DOHH2 (cell line): ENCODE measurements around the gene FAM156B.
"Not testable (repeated sequence)": the region's sequence is repeated elsewhere in the genome, so short reads cannot be mapped to it uniquely, and the experiment has no call there.

Experiments
- H3F3A ChIP-seq: fragments of 200-600 bp; sonication (generic), shearing (Covaris generic); 2 replicates; pipeline ENCODE4 v1.6.0; 2016; ENCODE audit warnings: antibody characterized with exemption, mild to moderate bottlenecking; ENCODE audit not compliant: control insufficient read depth, insufficient read depth
- H3K27ac ChIP-seq: fragments of 200-600 bp; sonication (generic); 2 replicates; pipeline ENCODE4 v1.5.1; 2014; ENCODE audit warnings: low read depth, mild to moderate bottlenecking, low read length, moderate library complexity
- H3K27me3 ChIP-seq: fragments of 200-600 bp; sonication (generic); 2 replicates; pipeline ENCODE4 v1.6.1; 2014; ENCODE audit warnings: mild to moderate bottlenecking, low read length, mixed read lengths; ENCODE audit not compliant: control insufficient read depth
- H3K36me3 ChIP-seq: fragments of 200-600 bp; sonication (generic); 2 replicates; pipeline ENCODE4 v1.6.1; 2014; ENCODE audit warnings: mild to moderate bottlenecking, low read length, moderate library complexity, mixed read lengths; ENCODE audit not compliant: control insufficient read depth
- H3K4me1 ChIP-seq: fragments of 200-600 bp; sonication (generic); 2 replicates; pipeline ENCODE4 v1.6.1; 2014; ENCODE audit warnings: mild to moderate bottlenecking, low read length, mixed read lengths; ENCODE audit not compliant: control insufficient read depth
- H3K4me2 ChIP-seq: fragments of 200-600 bp; sonication (generic); 2 replicates; pipeline ENCODE4 v1.6.0; 2014; ENCODE audit warnings: mild to moderate bottlenecking, low read length, moderate library complexity
- H3K4me3 ChIP-seq: fragments of 200-600 bp; sonication (generic); 2 replicates; pipeline ENCODE4 v1.5.1; 2014; ENCODE audit warnings: mild to moderate bottlenecking, low read length, mixed read lengths
- H3K79me2 ChIP-seq: fragments of 200-600 bp; sonication (generic); 2 replicates; pipeline ENCODE4 v1.6.1; 2014; ENCODE audit warnings: mild to moderate bottlenecking, low read length, mixed read lengths; ENCODE audit not compliant: control insufficient read depth
- H3K9me2 ChIP-seq: fragments of 200-600 bp; sonication (generic); replicated peaks from 2 replicates; pipeline ENCODE4 v1.6.1; 2014; ENCODE audit warnings: mild to moderate bottlenecking, low read length, mixed read lengths; ENCODE audit not compliant: control insufficient read depth
- H3K9me3 ChIP-seq: fragments of 200-600 bp; sonication (generic); 2 replicates; pipeline ENCODE4 v1.6.1; 2014; ENCODE audit warnings: antibody characterized with exemption, low read length, mixed read lengths; ENCODE audit not compliant: control insufficient read depth, insufficient read depth
- H4K20me1 ChIP-seq: fragments of 200-600 bp; sonication (generic); 2 replicates; pipeline ENCODE4 v1.6.0; 2014; ENCODE audit warnings: low read depth, mild to moderate bottlenecking, antibody characterized with exemption, low read length, moderate library complexity; ENCODE audit not compliant: control insufficient read depth, insufficient read depth

FAM156B gene

GRCh38 chrX:52947501-52947900 lies 50.4 kb downstream of the FAM156B start:
- not testable (repeated sequence) for H3K27me3 ChIP-seq, H3K4me1 ChIP-seq, H3K4me2 ChIP-seq, H4K20me1 ChIP-seq, H3K4me3 ChIP-seq, H3K79me2 ChIP-seq, H3K36me3 ChIP-seq, H3K9me2 ChIP-seq, H3F3A ChIP-seq, H3K9me3 ChIP-seq, H3K27ac ChIP-seq

DNA sequence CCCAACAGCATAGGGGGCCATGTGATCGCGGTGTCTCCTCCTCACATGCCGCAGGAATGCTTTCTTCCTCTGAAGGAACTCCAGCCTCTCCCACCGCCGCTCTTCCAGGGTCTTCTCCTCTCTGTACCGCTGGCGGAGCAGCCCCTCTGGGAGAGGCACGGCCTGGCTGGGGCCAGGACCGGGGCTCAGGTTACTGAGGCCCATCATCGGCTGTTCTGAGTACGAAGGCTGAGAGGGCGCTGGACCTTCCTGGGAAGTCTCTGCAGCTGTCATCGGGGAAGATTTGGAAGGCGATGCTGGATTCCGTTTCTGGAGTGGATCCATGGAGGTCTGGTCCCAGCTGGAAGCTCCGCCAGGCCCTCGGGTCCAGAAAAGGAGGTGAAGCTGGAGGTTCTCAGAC lies 51.1 kb downstream of the FAM156B start:
- not testable (repeated sequence) for H3K27ac ChIP-seq, H3K4me3 ChIP-seq, H3K36me3 ChIP-seq, H3K79me2 ChIP-seq, H3K4me2 ChIP-seq, H3K9me3 ChIP-seq, H3K9me2 ChIP-seq, H4K20me1 ChIP-seq, H3K27me3 ChIP-seq, H3F3A ChIP-seq, H3K4me1 ChIP-seq

DNA sequence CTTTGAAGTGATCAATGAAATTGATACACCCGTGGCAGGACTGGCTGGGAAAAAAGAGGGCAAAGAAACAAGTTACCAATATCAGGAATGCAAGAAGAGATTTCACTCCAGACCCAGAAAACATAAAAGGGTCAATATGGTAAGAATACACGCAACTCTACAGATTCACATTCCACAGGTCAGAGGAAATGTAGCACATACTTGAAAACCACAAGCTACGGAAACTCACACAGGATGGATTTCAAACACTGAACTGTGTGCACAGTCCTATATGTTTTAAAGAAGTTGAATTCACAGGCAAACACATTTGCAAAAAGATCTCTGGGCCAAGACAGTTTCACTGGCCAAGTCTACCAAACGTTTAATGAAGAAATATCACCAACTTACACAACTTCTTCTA lies 52.2 kb downstream of the FAM156B start:
- H4K20me1 ChIP-seq, H3K4me2 ChIP-seq, H3K9me2 ChIP-seq, H3K27me3 ChIP-seq, H3K4me1 ChIP-seq, H3K9me3 ChIP-seq, H3K79me2 ChIP-seq, H3F3A ChIP-seq, H3K4me3 ChIP-seq, H3K36me3 ChIP-seq, H3K27ac ChIP-seq: not testable (repeated sequence)

GRCh38 chrX:52949884-52950283 lies 52.8 kb downstream of the FAM156B start:
- H3K4me1 ChIP-seq, H3K4me3 ChIP-seq, H3K9me2 ChIP-seq, H3K36me3 ChIP-seq, H4K20me1 ChIP-seq, H3K4me2 ChIP-seq, H3F3A ChIP-seq, H3K9me3 ChIP-seq, H3K27ac ChIP-seq, H3K27me3 ChIP-seq, H3K79me2 ChIP-seq: not testable (repeated sequence)
